WTC11 (cell line): ENCODE results near the gene WASHC1. TPM values are rescaled to one million over a fixed set of nuclear protein-coding genes. Genes with fewer than 3 reads are reported as not detected.
"Not testable (repeated sequence)": the region's sequence is repeated elsewhere in the genome, so short reads cannot be mapped to it uniquely, and the experiment has no call there.

ENCODE experiments used
- ATAC-seq: fragments of 200-7000 bp; cut with Tn5 transposase; 2 replicates; pipeline ENCODE4 v1.10.0; 2021; ENCODE audit warnings: mild to moderate bottlenecking, moderate library complexity
- CTCF ChIA-PET: fragments of 300-600 bp; sonication (Branson Sonifier 250); formaldehyde crosslinking; loops from one replicate; lab custom pipeline; 2021; ENCODE audit warnings: antibody characterized with exemption; lab: Charles Lee
- POLR2A ChIA-PET: fragments of 350-600 bp; sonication (Branson Sonifier 250); formaldehyde crosslinking; loops from one replicate; lab custom pipeline; 2021; ENCODE audit warnings: antibody characterized with exemption; lab: Charles Lee
- DNase-seq: peaks from one replicate; pipeline ENCODE4 v3.0.0; 2021; ENCODE audit warnings: low spot score
- H3K27ac Mint-ChIP-seq: 2 replicates; pipeline ENCODE4 v1.8.0; 2021; ENCODE audit warnings: mixed read lengths
- H3K27me3 Mint-ChIP-seq: 2 replicates; pipeline ENCODE4 v1.8.0; 2021; ENCODE audit warnings: low read depth, mild to moderate bottlenecking, moderate library complexity, mixed read lengths
- H3K36me3 Mint-ChIP-seq: 2 replicates; pipeline ENCODE4 v1.8.0; 2021; ENCODE audit warnings: mixed read lengths
- H3K4me1 Mint-ChIP-seq: 2 replicates; pipeline ENCODE4 v1.8.0; 2022; ENCODE audit warnings: mixed read lengths
- H3K4me3 Mint-ChIP-seq: 2 replicates; pipeline ENCODE4 v1.8.0; 2021; ENCODE audit warnings: mild to moderate bottlenecking, moderate library complexity, mixed read lengths
- H3K9me3 Mint-ChIP-seq: 2 replicates; pipeline ENCODE4 v1.8.0; 2021; ENCODE audit warnings: mixed read lengths
- total RNA-seq: library from RNA; stranded (reverse); gene quantifications from 3 replicates; pipeline ENCODE4 v1.2.3, GENCODE V29; 2021

Gene WASHC1
- total RNA-seq, 1 experiment from 2014 or later = 18.5 TPM

GRCh38 chr9:45180-45878 is 16.1 kb upstream of the WASHC1 start:
- ATAC-seq, POLR2A ChIA-PET, CTCF ChIA-PET: not testable (repeated sequence)

GRCh38 chr9:44416-44815 is 15.2 kb upstream of the WASHC1 start:
- H3K4me3 Mint-ChIP-seq, H3K27ac Mint-ChIP-seq, H3K9me3 Mint-ChIP-seq, H3K36me3 Mint-ChIP-seq, DNase-seq, H3K4me1 Mint-ChIP-seq, ATAC-seq, H3K27me3 Mint-ChIP-seq, CTCF ChIA-PET, POLR2A ChIA-PET: not testable (repeated sequence)

More at GRCh38 chr9:45180-45878, 16.1 kb upstream of the WASHC1 start:
- H3K27ac Mint-ChIP-seq, H3K27me3 Mint-ChIP-seq, H3K4me1 Mint-ChIP-seq, H3K9me3 Mint-ChIP-seq, DNase-seq, H3K36me3 Mint-ChIP-seq, H3K4me3 Mint-ChIP-seq: not testable (repeated sequence)

- H3K9me3 Mint-ChIP-seq, CTCF ChIA-PET, H3K4me3 Mint-ChIP-seq, POLR2A ChIA-PET, H3K36me3 Mint-ChIP-seq, H3K27ac Mint-ChIP-seq, DNase-seq, H3K27me3 Mint-ChIP-seq, ATAC-seq, H3K4me1 Mint-ChIP-seq: not testable (repeated sequence)
Measured at GRCh38 chr9:43636-44035, 14.4 kb upstream of the WASHC1 start.

GRCh38 chr9:43116-43515 is 13.9 kb upstream of the WASHC1 start:
- H3K4me1 Mint-ChIP-seq, DNase-seq, H3K4me3 Mint-ChIP-seq, H3K27ac Mint-ChIP-seq, H3K36me3 Mint-ChIP-seq, CTCF ChIA-PET, H3K27me3 Mint-ChIP-seq, H3K9me3 Mint-ChIP-seq, POLR2A ChIA-PET: not testable (repeated sequence)
- peak; percentile 84 for ATAC-seq

GRCh38 chr9:41819-42218 is 12.6 kb upstream of the WASHC1 start:
- POLR2A ChIA-PET, H3K27ac Mint-ChIP-seq, CTCF ChIA-PET, H3K9me3 Mint-ChIP-seq, H3K4me3 Mint-ChIP-seq, H3K27me3 Mint-ChIP-seq, H3K4me1 Mint-ChIP-seq, H3K36me3 Mint-ChIP-seq, DNase-seq, ATAC-seq: not testable (repeated sequence)

- ATAC-seq, CTCF ChIA-PET, H3K4me1 Mint-ChIP-seq, POLR2A ChIA-PET, H3K36me3 Mint-ChIP-seq, H3K9me3 Mint-ChIP-seq, H3K4me3 Mint-ChIP-seq, H3K27ac Mint-ChIP-seq, H3K27me3 Mint-ChIP-seq, DNase-seq: not testable (repeated sequence)
Measured at GRCh38 chr9:41261-41676, 12.0 kb upstream of the WASHC1 start.

GRCh38 chr9:32308-32707 is 3.1 kb upstream of the WASHC1 start:
- CTCF ChIA-PET, POLR2A ChIA-PET: not testable (repeated sequence)

GRCh38 chr9:28775-29174 is 481 bp downstream of the WASHC1 start:
- DNase-seq, H3K27me3 Mint-ChIP-seq, H3K36me3 Mint-ChIP-seq, ATAC-seq, H3K4me3 Mint-ChIP-seq, H3K4me1 Mint-ChIP-seq, CTCF ChIA-PET, H3K9me3 Mint-ChIP-seq, H3K27ac Mint-ChIP-seq, POLR2A ChIA-PET: not testable (repeated sequence)

More at GRCh38 chr9:32308-32707, 3.1 kb upstream of the WASHC1 start:
- not testable (repeated sequence) for H3K36me3 Mint-ChIP-seq, H3K4me1 Mint-ChIP-seq, H3K27me3 Mint-ChIP-seq, H3K4me3 Mint-ChIP-seq, DNase-seq, H3K27ac Mint-ChIP-seq, H3K9me3 Mint-ChIP-seq, ATAC-seq

- H3K9me3 Mint-ChIP-seq, H3K4me3 Mint-ChIP-seq, ATAC-seq, DNase-seq, H3K4me1 Mint-ChIP-seq, POLR2A ChIA-PET, H3K27me3 Mint-ChIP-seq, CTCF ChIA-PET, H3K36me3 Mint-ChIP-seq, H3K27ac Mint-ChIP-seq: not testable (repeated sequence)
Measured at GRCh38 chr9:21621-22020, 7.6 kb downstream of the WASHC1 start.

- H3K4me1 Mint-ChIP-seq, H3K36me3 Mint-ChIP-seq, H3K27ac Mint-ChIP-seq, DNase-seq, POLR2A ChIA-PET, H3K27me3 Mint-ChIP-seq, H3K9me3 Mint-ChIP-seq, CTCF ChIA-PET, ATAC-seq, H3K4me3 Mint-ChIP-seq: not testable (repeated sequence)
Measured at GRCh38 chr9:16875-17274, 12.4 kb downstream of the WASHC1 start.

GRCh38 chr9:14129-14809 is 15.0 kb downstream of the WASHC1 start:
- ATAC-seq, H3K27me3 Mint-ChIP-seq, CTCF ChIA-PET, H3K9me3 Mint-ChIP-seq, H3K36me3 Mint-ChIP-seq, H3K4me1 Mint-ChIP-seq, H3K27ac Mint-ChIP-seq, POLR2A ChIA-PET, H3K4me3 Mint-ChIP-seq, DNase-seq: not testable (repeated sequence)
